Right lobe of liver (tissue), 4 donors: Measurements from ENCODE around the gene KMT2A.

ENCODE experiments used
- POLR2A ChIP-seq: fragments of 450-650 bp; IDR thresholded peaks from one replicate; pipeline ENCODE4 v1.6.1; 2017; ENCODE audit warnings: antibody characterized with exemption, mild to moderate bottlenecking
- TF ChIP-seq, protein P1 (sequence below), 4 donors: fragments of 200-600 bp in 3 of 4; fragments of 450-650 bp in 1 of 4; IDR thresholded peaks; one replicate each; pipeline versions ENCODE4 v1.5.1 to v1.8.0; 2016 to 2022; ENCODE audit warnings: antibody characterized with exemption in 4 of 4, mild to moderate bottlenecking in 2 of 4
- donor health status: DM: no; HTN: no; CAD: no.
- donor health status: DM: no; HTN: no; CAD: no.
- donor health status: DM: no; HTN: yes; CAD: no.

DNA sequence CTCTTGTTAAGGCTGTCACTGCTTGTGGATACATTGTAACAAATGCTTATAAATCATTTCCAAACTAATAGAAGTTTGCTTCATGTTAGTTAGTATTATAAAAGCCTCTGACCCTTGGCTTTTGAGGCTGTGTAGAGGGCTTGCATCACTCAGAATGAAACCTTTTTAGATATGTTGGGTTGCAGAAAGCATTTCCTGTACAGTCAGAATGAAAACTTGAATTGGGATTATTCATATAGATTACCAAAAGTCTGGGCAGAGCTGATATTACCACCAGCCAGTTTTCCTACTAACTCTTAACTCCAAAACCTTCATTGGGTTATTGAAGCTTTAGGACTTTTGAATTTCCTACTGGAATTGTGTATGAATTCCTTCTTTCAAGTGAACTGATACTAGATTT lies 12.0 kb downstream of the KMT2A start:
- TF ChIP-seq POLR2A: no peak
- TF ChIP-seq, protein P1, sequence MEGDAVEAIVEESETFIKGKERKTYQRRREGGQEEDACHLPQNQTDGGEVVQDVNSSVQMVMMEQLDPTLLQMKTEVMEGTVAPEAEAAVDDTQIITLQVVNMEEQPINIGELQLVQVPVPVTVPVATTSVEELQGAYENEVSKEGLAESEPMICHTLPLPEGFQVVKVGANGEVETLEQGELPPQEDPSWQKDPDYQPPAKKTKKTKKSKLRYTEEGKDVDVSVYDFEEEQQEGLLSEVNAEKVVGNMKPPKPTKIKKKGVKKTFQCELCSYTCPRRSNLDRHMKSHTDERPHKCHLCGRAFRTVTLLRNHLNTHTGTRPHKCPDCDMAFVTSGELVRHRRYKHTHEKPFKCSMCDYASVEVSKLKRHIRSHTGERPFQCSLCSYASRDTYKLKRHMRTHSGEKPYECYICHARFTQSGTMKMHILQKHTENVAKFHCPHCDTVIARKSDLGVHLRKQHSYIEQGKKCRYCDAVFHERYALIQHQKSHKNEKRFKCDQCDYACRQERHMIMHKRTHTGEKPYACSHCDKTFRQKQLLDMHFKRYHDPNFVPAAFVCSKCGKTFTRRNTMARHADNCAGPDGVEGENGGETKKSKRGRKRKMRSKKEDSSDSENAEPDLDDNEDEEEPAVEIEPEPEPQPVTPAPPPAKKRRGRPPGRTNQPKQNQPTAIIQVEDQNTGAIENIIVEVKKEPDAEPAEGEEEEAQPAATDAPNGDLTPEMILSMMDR (IDR thresholded peaks at IDR 0.05): no peak
